Measurements from ENCODE around the gene MIA3.
A peak's percentile ranks its signal among the peaks of the same experiment; 100 is the strongest.
"Not testable (repeated sequence)": the region's sequence is repeated elsewhere in the genome, so short reads cannot be mapped to it uniquely, and the experiment has no call there.

MIA3 gene

GRCh38 chr1:222653178-222653827 lies 35.4 kb downstream of the MIA3 start:
- no peaks in the 10 kb centered on the region for H3K27me3 ChIP-seq
- H3K4me2 ChIP-seq, result no peak overlapping the region
- H3K4me1 ChIP-seq, result peaks cover 21% of the 10 kb centered on the region
- no peak for TF ChIP-seq Cebpa-rat (IDR thresholded peaks at IDR 0.05)
- H3K27ac ChIP-seq, result no peak overlapping the region
- H3K36me3 ChIP-seq, result peaks cover 85% of the 10 kb centered on the region
- H3K9ac ChIP-seq, result no peak overlapping the region
- no peaks in the 10 kb centered on the region for H4K20me1 ChIP-seq
- no peaks in the 10 kb centered on the region for H3K9me3 ChIP-seq
- no peak overlapping the region for H3K4me3 ChIP-seq

- Histone ChIP-seq H3K27ac (peak overlapping the region; percentile 19; the same call in 1 of the 2 replicates), H3K9me3 (no peaks in the 10 kb centered on the region), H3K9ac (no peak overlapping the region), H3K4me1 (peaks cover 21% of the 10 kb centered on the region), H3K4me3 (no peak overlapping the region), H3K4me2 (peak overlapping the region; percentile 45), H3K36me3 (peaks cover 88% of the 10 kb centered on the region), H4K20me1 (no peaks in the 10 kb centered on the region), H3K27me3 (no peaks in the 10 kb centered on the region)
- TF ChIP-seq Cebpa-rat (IDR thresholded peaks at IDR 0.05), result no peak
These were observed 37.0 kb downstream of the MIA3 start for GRCh38 chr1:222654849-222655248.

- H3K9ac ChIP-seq, result no peak overlapping the region
- H4K20me1 ChIP-seq, result no peaks in the 10 kb centered on the region
- H3K4me3 ChIP-seq, result no peak overlapping the region
- no peak overlapping the region for H3K4me2 ChIP-seq
- H3K36me3 ChIP-seq, result peaks cover 91% of the 10 kb centered on the region
- no peak for TF ChIP-seq Cebpa-rat (IDR thresholded peaks at IDR 0.05)
- H3K27ac ChIP-seq, result no peak overlapping the region
- peaks cover 21% of the 10 kb centered on the region for H3K4me1 ChIP-seq
- H3K9me3 ChIP-seq, result no peaks in the 10 kb centered on the region
- no peaks in the 10 kb centered on the region for H3K27me3 ChIP-seq
These were observed 38.7 kb downstream of the MIA3 start for GRCh38 chr1:222656391-222657155.

- no peak overlapping the region for H3K4me2 ChIP-seq
- no peak overlapping the region for H3K27ac ChIP-seq
- no peaks in the 10 kb centered on the region for H3K27me3 ChIP-seq
- peaks cover 21% of the 10 kb centered on the region for H3K4me1 ChIP-seq
- no peaks in the 10 kb centered on the region for H3K9me3 ChIP-seq
- H3K4me3 ChIP-seq, result no peak overlapping the region
- no peak for TF ChIP-seq Cebpa-rat (IDR thresholded peaks at IDR 0.05)
- no peaks in the 10 kb centered on the region for H4K20me1 ChIP-seq
- no peak overlapping the region for H3K9ac ChIP-seq
- peaks cover 91% of the 10 kb centered on the region for H3K36me3 ChIP-seq
These were observed 40.0 kb downstream of the MIA3 start for GRCh38 chr1:222657899-222658298.

GRCh38 chr1:222663431-222663934 lies 45.6 kb downstream of the MIA3 start:
- Histone ChIP-seq H3K4me1 (no peaks in the 10 kb centered on the region), H3K4me2 (no peak overlapping the region), H3K27ac (no peak overlapping the region), H3K36me3 (peaks cover 91% of the 10 kb centered on the region), H3K27me3 (no peaks in the 10 kb centered on the region), H3K9ac (no peak overlapping the region), H3K4me3 (no peak overlapping the region), H3K9me3 (no peaks in the 10 kb centered on the region), H4K20me1 (no peaks in the 10 kb centered on the region)
- TF ChIP-seq Cebpa-rat (IDR thresholded peaks at IDR 0.05), result no peak

- no peak overlapping the region for H3K27ac ChIP-seq
- H4K20me1 ChIP-seq, result no peaks in the 10 kb centered on the region
- no peak overlapping the region for H3K9ac ChIP-seq
- no peak for TF ChIP-seq Cebpa-rat (IDR thresholded peaks at IDR 0.05)
- H3K4me1 ChIP-seq, result no peaks in the 10 kb centered on the region
- H3K27me3 ChIP-seq, result no peaks in the 10 kb centered on the region
- H3K4me3 ChIP-seq, result no peak overlapping the region
- H3K4me2 ChIP-seq, result no peak overlapping the region
- no peaks in the 10 kb centered on the region for H3K9me3 ChIP-seq
- peaks cover 76% of the 10 kb centered on the region for H3K36me3 ChIP-seq
These were observed 48.1 kb downstream of the MIA3 start for GRCh38 chr1:222665964-222666363.

- H3K36me3 ChIP-seq, result peaks cover 73% of the 10 kb centered on the region
- not testable (repeated sequence) for H3K4me3 ChIP-seq, H3K9ac ChIP-seq, H4K20me1 ChIP-seq, H3K9me3 ChIP-seq, H3K4me1 ChIP-seq, H3K4me2 ChIP-seq, H3K27me3 ChIP-seq, H3K27ac ChIP-seq
These were observed 50.3 kb downstream of the MIA3 start for GRCh38 chr1:222668184-222668583.

- H4K20me1 ChIP-seq, H3K27me3 ChIP-seq, H3K9ac ChIP-seq, H3K27ac ChIP-seq, H3K4me3 ChIP-seq, H3K4me2 ChIP-seq, H3K4me1 ChIP-seq, H3K9me3 ChIP-seq: not testable (repeated sequence)
- peaks cover 73% of the 10 kb centered on the region for H3K36me3 ChIP-seq
These were observed 51.2 kb downstream of the MIA3 start for GRCh38 chr1:222669107-222669506.

- Histone ChIP-seq H4K20me1 (no peaks in the 10 kb centered on the region), H3K36me3 (peaks cover 68% of the 10 kb centered on the region), H3K27ac (no peak overlapping the region), H3K9ac (no peak overlapping the region), H3K27me3 (no peaks in the 10 kb centered on the region), H3K4me3 (no peak overlapping the region), H3K4me2 (no peak overlapping the region), H3K4me1 (no peaks in the 10 kb centered on the region), H3K9me3 (no peaks in the 10 kb centered on the region)
- TF ChIP-seq Cebpa-rat (IDR thresholded peaks at IDR 0.05), result no peak
These were observed 52.2 kb downstream of the MIA3 start for GRCh38 chr1:222670110-222670509.

GRCh38 chr1:222680080-222680479 lies 62.2 kb downstream of the MIA3 start:
- Histone ChIP-seq H3K36me3 (peaks cover 36% of the 10 kb centered on the region), H3K4me2 (no peak overlapping the region), H3K27ac (no peak overlapping the region), H4K20me1 (no peaks in the 10 kb centered on the region), H3K27me3 (no peaks in the 10 kb centered on the region), H3K4me3 (no peak overlapping the region), H3K4me1 (no peaks in the 10 kb centered on the region), H3K9ac (no peak overlapping the region), H3K9me3 (no peaks in the 10 kb centered on the region)
- TF ChIP-seq Cebpa-rat (IDR thresholded peaks at IDR 0.05), result no peak

Measured in BLaER1 (cell line).